Kidney epithelial cell (primary cell): ENCODE measurements around the gene LCN9. TPM values are rescaled to one million over a fixed set of nuclear protein-coding genes. Genes with fewer than 3 reads are reported as not detected.

Source experiments
- DNase-seq: peaks from one replicate; pipeline ENCODE4 v3.0.0-alpha.2; 2010; ENCODE audit warnings: low read depth
- H3K27me3 ChIP-seq: 2 replicates; pipeline ENCODE4 v1.6.0; 2011; ENCODE audit warnings: low read length; ENCODE audit not compliant: control insufficient read depth, insufficient read depth
- H3K36me3 ChIP-seq: 2 replicates; pipeline ENCODE4 v1.5.1; 2011; ENCODE audit warnings: low read length; ENCODE audit not compliant: control insufficient read depth, insufficient read depth
- H3K4me3 ChIP-seq: 2 replicates; pipeline ENCODE4 v1.5.1; 2011; ENCODE audit warnings: low read depth, mild to moderate bottlenecking, control low read depth, low read length
- CTCF ChIP-seq: IDR thresholded peaks from 2 replicates; pipeline ENCODE4 v1.5.1; 2011; ENCODE audit warnings: mild to moderate bottlenecking, moderate library complexity, low read length, control low read depth, inconsistent platforms; ENCODE audit not compliant: insufficient read depth, poor library complexity, severe bottlenecking
- total RNA-seq: library from RNA; depleted of rRNA; stranded (reverse); fragments of >200 nt; gene quantifications from 2 replicates; pipeline ENCODE4 v1.2.3, GENCODE V29; 2015

Gene LCN9
- total RNA-seq, 1 donor from 2014 or later: not detected

GRCh38 chr9:135701959-135702721 is 39.0 kb downstream of the LCN9 start, which contains the start of gene KCNT1:
KCNT1 (plus strand) TSS chr9:135702185; CDS start chr9:135702259, 74 bp downstream.
- DNase-seq: no peak
- no peak within 1 kb of the TSS for H3K4me3 ChIP-seq
- H3K27me3 ChIP-seq: peaks cover 34% of the 10 kb centered on the region
- H3K36me3 ChIP-seq: no peaks in the 10 kb centered on the region
- peak; percentile 31 for TF ChIP-seq CTCF

GRCh38 chr9:135703726-135704125 is 40.6 kb downstream of the LCN9 start:
- Histone ChIP-seq H3K36me3 (no peaks in the 10 kb centered on the region), H3K4me3 (no peak overlapping the region), H3K27me3 (peaks cover 37% of the 10 kb centered on the region)
- TF ChIP-seq CTCF: no peak
- DNase-seq: no peak

- no peak overlapping the region for H3K4me3 ChIP-seq
Measured at GRCh38 chr9:135704483-135704882, 41.4 kb downstream of the LCN9 start.

GRCh38 chr9:135705376-135705775 is 42.3 kb downstream of the LCN9 start:
- no peak for DNase-seq
- peaks cover 37% of the 10 kb centered on the region for H3K27me3 ChIP-seq
- H3K36me3 ChIP-seq: no peaks in the 10 kb centered on the region
- H3K4me3 ChIP-seq: no peak overlapping the region
- TF ChIP-seq CTCF: no peak

More at GRCh38 chr9:135704483-135704882, 41.4 kb downstream of the LCN9 start:
- Histone ChIP-seq H3K36me3 (no peaks in the 10 kb centered on the region), H3K27me3 (peaks cover 37% of the 10 kb centered on the region)
- no peak for TF ChIP-seq CTCF
- DNase-seq: no peak

- no peak overlapping the region for H3K4me3 ChIP-seq
- peaks cover 30% of the 10 kb centered on the region for H3K27me3 ChIP-seq
- TF ChIP-seq CTCF: no peak
- DNase-seq: no peak
- H3K36me3 ChIP-seq: no peaks in the 10 kb centered on the region
Measured at GRCh38 chr9:135706288-135706687, 43.2 kb downstream of the LCN9 start.
